AG09309 (cell line): ENCODE data around the gene TTLL11.

Experiments used
- DNase-seq: peaks from one replicate; pipeline ENCODE4 v3.0.0-alpha.2; 2010; ENCODE audit warnings: low read depth
- H3K4me3 ChIP-seq: 2 replicates; pipeline ENCODE4 v1.5.1; 2011; ENCODE audit warnings: mild to moderate bottlenecking, low read depth, low read length, moderate library complexity; ENCODE audit not compliant: control insufficient read depth
- CTCF ChIP-seq: IDR thresholded peaks from 2 replicates; pipeline ENCODE4 v1.5.1; 2011; ENCODE audit warnings: mild to moderate bottlenecking, low read depth, low read length, inconsistent platforms; ENCODE audit not compliant: insufficient read depth, control insufficient read depth; ENCODE audit errors: missing control alignments

TTLL11 gene

GRCh38 chr9:121996783-121997182 lies 96.3 kb downstream of the TTLL11 start:
- DNase-seq: no peak

GRCh38 chr9:121995997-121996396 lies 97.1 kb downstream of the TTLL11 start:
- H3K4me3 ChIP-seq: no peak overlapping the region
- DNase-seq: no peak
- no peak for TF ChIP-seq CTCF

More at GRCh38 chr9:121996783-121997182, 96.3 kb downstream of the TTLL11 start:
- TF ChIP-seq CTCF: no peak
- H3K4me3 ChIP-seq: no peak overlapping the region

GRCh38 chr9:121992571-121993212 lies 100.4 kb downstream of the TTLL11 start:
- no peak overlapping the region for H3K4me3 ChIP-seq
- DNase-seq: peak; percentile 48
- TF ChIP-seq CTCF: peak; percentile 72

- no peak for TF ChIP-seq CTCF
These were observed 101.8 kb downstream of the TTLL11 start for GRCh38 chr9:121991307-121991661.

GRCh38 chr9:121990600-121991306 lies 102.4 kb downstream of the TTLL11 start:
- TF ChIP-seq CTCF: no peak
- no peak overlapping the region for H3K4me3 ChIP-seq
- DNase-seq: no peak

More at GRCh38 chr9:121991307-121991661, 101.8 kb downstream of the TTLL11 start:
- DNase-seq: no peak
- no peak overlapping the region for H3K4me3 ChIP-seq

GRCh38 chr9:121989010-121989409 lies 104.1 kb downstream of the TTLL11 start:
- DNase-seq: no peak
- TF ChIP-seq CTCF: peak; percentile 19
- no peak overlapping the region for H3K4me3 ChIP-seq

- DNase-seq: no peak
- no peak for TF ChIP-seq CTCF
- H3K4me3 ChIP-seq: no peak overlapping the region
These were observed 105.8 kb downstream of the TTLL11 start for GRCh38 chr9:121987314-121987713.
